Stimulated activated CD4-positive, alpha-beta T cell treated with anti-CD3 and anti-CD28 coated beads, Interleukin-12 subunit alpha, Interleukin-12 subunit beta, amount 100 ng/mL, for 4 hours (primary cell): ENCODE results near the gene FAM25C.
"Not testable (repeated sequence)": the region's sequence is repeated elsewhere in the genome, so short reads cannot be mapped to it uniquely, and the experiment has no call there.

Experiments
- DNase-seq: peaks from one replicate; pipeline ENCODE4 v3.0.0-alpha.2; 2020

Gene FAM25C

GRCh38 chr10:47999691-48000090, at the start of gene FAM25C:
FAM25C (minus strand) TSS chr10:47999791; CDS start chr10:47999765, 26 bp downstream.
- not testable (repeated sequence) for DNase-seq

- not testable (repeated sequence) for DNase-seq
Measured at GRCh38 chr10:48044557-48044956, 45.0 kb upstream of the FAM25C start.

GRCh38 chr10:48031390-48031789, 31.8 kb upstream of the FAM25C start:
- DNase-seq, result not testable (repeated sequence)

GRCh38 chr10:48002306-48002705, 2.7 kb upstream of the FAM25C start:
- DNase-seq, result not testable (repeated sequence)

GRCh38 chr10:47994045-47994444, 5.5 kb downstream of the FAM25C start:
- not testable (repeated sequence) for DNase-seq

GRCh38 chr10:47992560-47992959, 7.0 kb downstream of the FAM25C start:
- DNase-seq, result not testable (repeated sequence)

- DNase-seq, result not testable (repeated sequence)
Measured at GRCh38 chr10:47991706-47992105, 7.9 kb downstream of the FAM25C start.

GRCh38 chr10:47990097-47990496, 9.5 kb downstream of the FAM25C start:
- not testable (repeated sequence) for DNase-seq

GRCh38 chr10:47989542-47989950, 10.0 kb downstream of the FAM25C start:
- not testable (repeated sequence) for DNase-seq

GRCh38 chr10:47988718-47989541, 10.7 kb downstream of the FAM25C start:
- not testable (repeated sequence) for DNase-seq

- not testable (repeated sequence) for DNase-seq
Measured at GRCh38 chr10:47987952-47988351, 11.6 kb downstream of the FAM25C start.

- DNase-seq, result not testable (repeated sequence)
Measured at GRCh38 chr10:47986413-47987230, 13.0 kb downstream of the FAM25C start.

- DNase-seq, result not testable (repeated sequence)
Measured at GRCh38 chr10:47975409-47975808, 24.2 kb downstream of the FAM25C start.

- DNase-seq, result not testable (repeated sequence)
Measured at GRCh38 chr10:47973131-47973530, 26.5 kb downstream of the FAM25C start.

GRCh38 chr10:47972077-47972476, 27.5 kb downstream of the FAM25C start:
- DNase-seq, result not testable (repeated sequence)

GRCh38 chr10:47971598-47971997, 28.0 kb downstream of the FAM25C start:
- DNase-seq, result not testable (repeated sequence)

- not testable (repeated sequence) for DNase-seq
Measured at GRCh38 chr10:47970047-47970446, 29.5 kb downstream of the FAM25C start.

GRCh38 chr10:47968988-47969387, 30.6 kb downstream of the FAM25C start:
- DNase-seq, result not testable (repeated sequence)

- not testable (repeated sequence) for DNase-seq
Measured at GRCh38 chr10:47964280-47965063, 35.1 kb downstream of the FAM25C start.

GRCh38 chr10:47962785-47963184, 36.8 kb downstream of the FAM25C start:
- not testable (repeated sequence) for DNase-seq

- not testable (repeated sequence) for DNase-seq
Measured at GRCh38 chr10:47960699-47961098, 38.9 kb downstream of the FAM25C start.

GRCh38 chr10:47959677-47960076, 39.9 kb downstream of the FAM25C start:
- not testable (repeated sequence) for DNase-seq

GRCh38 chr10:47957158-47957557, 42.4 kb downstream of the FAM25C start:
- DNase-seq, result not testable (repeated sequence)
